Measurements from ENCODE around the gene C2orf49.

Gene C2orf49

DNA sequence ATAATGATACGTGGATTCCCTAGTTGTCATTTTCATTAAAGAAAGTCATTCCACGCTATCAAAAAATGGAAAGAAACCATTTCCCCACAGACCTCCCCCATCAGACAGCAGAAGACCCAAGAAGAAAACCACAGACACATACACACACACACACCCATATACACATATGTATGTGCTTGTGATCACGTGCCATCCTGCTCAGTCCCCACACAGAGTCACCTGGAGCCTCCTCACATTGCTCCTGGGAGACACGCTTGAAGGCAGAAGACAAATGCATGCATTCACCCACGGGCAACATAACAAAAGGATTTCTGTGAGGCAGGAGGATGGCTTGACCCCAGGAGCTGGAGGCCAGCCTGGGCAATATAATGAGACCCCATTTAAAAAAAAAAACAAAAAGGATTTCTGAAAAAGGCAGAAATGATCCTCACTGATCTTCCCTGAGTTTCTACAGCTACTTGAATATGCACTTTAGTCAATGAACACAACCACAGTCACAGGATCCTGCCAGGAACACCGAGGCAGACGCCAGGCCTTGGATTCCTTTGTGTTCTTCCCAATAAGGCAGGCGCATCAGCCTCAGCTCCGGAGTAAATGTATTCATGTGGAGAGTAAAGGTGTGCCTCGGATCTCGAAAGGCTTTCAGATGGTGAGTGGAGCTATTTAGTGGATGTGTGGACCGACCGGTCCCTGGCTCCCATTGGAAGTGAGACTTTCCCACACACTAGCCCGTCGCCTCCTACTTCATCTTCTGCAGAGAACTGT is 28.8 kb upstream of the C2orf49 start:
- no peak overlapping the region for H3K9ac ChIP-seq (ENCODE audit: low read length)
- H3K27me3 ChIP-seq (replicated peaks; ENCODE audit: insufficient read depth, low read length), result no peaks in the 10 kb centered on the region
- H3K79me2 ChIP-seq (ENCODE audit: low read length), result peaks cover 90% of the 10 kb centered on the region
- H3K9me2 ChIP-seq (replicated peaks; ENCODE audit: insufficient read depth, low read length), result no peaks in the 10 kb centered on the region
- H3K36me3 ChIP-seq (replicated peaks; ENCODE audit: insufficient read depth, low read length), result 0 out of 2 replicates have a peak, but pooled peaks cover 2% of the 10 kb centered on the region
- H3F3A ChIP-seq (ENCODE audit: insufficient read depth, low read length), result no peaks in the 10 kb centered on the region
- no peaks in the 10 kb centered on the region for H3K4me1 ChIP-seq (ENCODE audit: low read length)
- no peak overlapping the region for H3K27ac ChIP-seq (ENCODE audit: low read length)
- H2AFZ ChIP-seq (ENCODE audit: low read length), result no peak overlapping the region
- H3K9me3 ChIP-seq (replicated peaks; ENCODE audit: insufficient read depth, low read length), result no peaks in the 10 kb centered on the region
- DNase-seq, result no peak
- no peak overlapping the region for H3K4me3 ChIP-seq (ENCODE audit: low read length)
- H4K20me1 ChIP-seq (ENCODE audit: insufficient read depth, low read length), result no peaks in the 10 kb centered on the region
- TF ChIP-seq EZH2 (optimal IDR thresholded peaks at IDR 0.05; ENCODE audit: low read depth, low read length) (no peak), EZH2phosphoT487 (IDR thresholded peaks at IDR 0.05; ENCODE audit: low read length) (no peak)
- TF ChIP-seq, protein P1, sequence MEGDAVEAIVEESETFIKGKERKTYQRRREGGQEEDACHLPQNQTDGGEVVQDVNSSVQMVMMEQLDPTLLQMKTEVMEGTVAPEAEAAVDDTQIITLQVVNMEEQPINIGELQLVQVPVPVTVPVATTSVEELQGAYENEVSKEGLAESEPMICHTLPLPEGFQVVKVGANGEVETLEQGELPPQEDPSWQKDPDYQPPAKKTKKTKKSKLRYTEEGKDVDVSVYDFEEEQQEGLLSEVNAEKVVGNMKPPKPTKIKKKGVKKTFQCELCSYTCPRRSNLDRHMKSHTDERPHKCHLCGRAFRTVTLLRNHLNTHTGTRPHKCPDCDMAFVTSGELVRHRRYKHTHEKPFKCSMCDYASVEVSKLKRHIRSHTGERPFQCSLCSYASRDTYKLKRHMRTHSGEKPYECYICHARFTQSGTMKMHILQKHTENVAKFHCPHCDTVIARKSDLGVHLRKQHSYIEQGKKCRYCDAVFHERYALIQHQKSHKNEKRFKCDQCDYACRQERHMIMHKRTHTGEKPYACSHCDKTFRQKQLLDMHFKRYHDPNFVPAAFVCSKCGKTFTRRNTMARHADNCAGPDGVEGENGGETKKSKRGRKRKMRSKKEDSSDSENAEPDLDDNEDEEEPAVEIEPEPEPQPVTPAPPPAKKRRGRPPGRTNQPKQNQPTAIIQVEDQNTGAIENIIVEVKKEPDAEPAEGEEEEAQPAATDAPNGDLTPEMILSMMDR (IDR thresholded peaks at IDR 0.05; ENCODE audit: low read length), result no peak
- H3K4me2 ChIP-seq (ENCODE audit: low read depth, low read length), result no peak overlapping the region

DNA sequence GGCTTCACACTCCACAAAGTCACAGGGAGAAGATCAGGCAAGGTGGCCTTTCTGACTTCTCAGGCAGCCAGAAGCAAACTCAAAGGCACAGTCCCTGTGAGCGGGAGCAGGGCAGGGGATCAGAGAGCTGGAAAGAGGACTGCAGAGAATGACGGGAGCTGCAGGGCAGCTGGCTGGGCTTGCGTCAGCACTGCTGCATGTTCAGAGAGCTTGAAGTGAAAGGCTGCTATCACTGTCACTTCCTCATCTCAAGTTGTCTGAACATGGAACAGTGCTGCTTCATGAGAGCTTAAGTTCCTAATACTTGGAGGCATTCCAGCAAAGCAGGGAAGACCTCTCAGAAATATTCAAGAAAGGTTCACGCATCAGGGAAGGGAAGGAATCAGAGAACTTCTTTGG is 28.2 kb upstream of the C2orf49 start:
- H3K9me3 ChIP-seq (replicated peaks; ENCODE audit: insufficient read depth, low read length), result no peaks in the 10 kb centered on the region
- H4K20me1 ChIP-seq (ENCODE audit: insufficient read depth, low read length), result no peaks in the 10 kb centered on the region
- H3F3A ChIP-seq (ENCODE audit: insufficient read depth, low read length), result no peaks in the 10 kb centered on the region
- H3K9ac ChIP-seq (ENCODE audit: low read length), result no peak overlapping the region
- no peaks in the 10 kb centered on the region for H3K9me2 ChIP-seq (replicated peaks; ENCODE audit: insufficient read depth, low read length)
- no peak for DNase-seq
- no peak overlapping the region for H3K27ac ChIP-seq (ENCODE audit: low read length)
- no peaks in the 10 kb centered on the region for H3K27me3 ChIP-seq (replicated peaks; ENCODE audit: insufficient read depth, low read length)
- no peak overlapping the region for H3K4me3 ChIP-seq (ENCODE audit: low read length)
- 0 out of 2 replicates have a peak, but pooled peaks cover 2% of the 10 kb centered on the region for H3K36me3 ChIP-seq (replicated peaks; ENCODE audit: insufficient read depth, low read length)
- no peak overlapping the region for H3K4me2 ChIP-seq (ENCODE audit: low read depth, low read length)
- no peak for TF ChIP-seq EZH2phosphoT487 (IDR thresholded peaks at IDR 0.05; ENCODE audit: low read length)
- TF ChIP-seq, protein P1 (IDR thresholded peaks at IDR 0.05; ENCODE audit: low read length), result no peak
- no peak for TF ChIP-seq EZH2 (optimal IDR thresholded peaks at IDR 0.05; ENCODE audit: low read depth, low read length)
- peaks cover 89% of the 10 kb centered on the region for H3K79me2 ChIP-seq (ENCODE audit: low read length)
- H2AFZ ChIP-seq (ENCODE audit: low read length), result no peak overlapping the region
- H3K4me1 ChIP-seq (ENCODE audit: low read length), result no peaks in the 10 kb centered on the region

DNA sequence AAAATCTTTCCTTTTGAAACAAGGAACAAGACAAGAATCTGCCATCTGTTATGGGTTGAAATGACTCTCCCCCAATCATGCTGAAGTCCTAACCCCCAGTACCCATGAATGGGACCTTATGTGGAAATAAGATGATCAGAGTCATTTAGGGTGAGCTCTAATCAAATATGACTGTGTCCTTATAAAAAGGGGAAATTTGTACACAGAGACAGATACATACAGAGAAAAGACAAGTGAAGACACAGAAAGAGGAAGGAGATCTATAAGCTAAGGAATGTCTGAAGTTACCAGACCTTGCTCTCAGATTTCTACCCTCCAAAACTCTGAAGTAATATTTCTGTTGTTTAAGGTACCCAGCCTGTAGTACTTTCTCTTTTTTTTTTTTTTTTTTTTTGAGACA is 23.5 kb upstream of the C2orf49 start:
- peaks cover 93% of the 10 kb centered on the region for H3K79me2 ChIP-seq (ENCODE audit: low read length)
- H2AFZ ChIP-seq (ENCODE audit: low read length), result no peak overlapping the region
- H3K27ac ChIP-seq (ENCODE audit: low read length), result no peak overlapping the region
- no peaks in the 10 kb centered on the region for H3K9me3 ChIP-seq (replicated peaks; ENCODE audit: insufficient read depth, low read length)
- H3K4me1 ChIP-seq (ENCODE audit: low read length), result no peaks in the 10 kb centered on the region
- no peak overlapping the region for H3K9ac ChIP-seq (ENCODE audit: low read length)
- no peak overlapping the region for H3K4me3 ChIP-seq (ENCODE audit: low read length)
- H3F3A ChIP-seq (ENCODE audit: insufficient read depth, low read length), result no peaks in the 10 kb centered on the region
- no peaks in the 10 kb centered on the region; the same call in 1 of the 2 replicates for H4K20me1 ChIP-seq (ENCODE audit: insufficient read depth, low read length)
- no peaks in the 10 kb centered on the region for H3K9me2 ChIP-seq (replicated peaks; ENCODE audit: insufficient read depth, low read length)
- H3K36me3 ChIP-seq (replicated peaks; ENCODE audit: insufficient read depth, low read length), result no peaks in the 10 kb centered on the region
- DNase-seq, result no peak
- no peak for TF ChIP-seq EZH2phosphoT487 (IDR thresholded peaks at IDR 0.05; ENCODE audit: low read length)
- TF ChIP-seq, protein P1 (IDR thresholded peaks at IDR 0.05; ENCODE audit: low read length), result no peak
- no peak for TF ChIP-seq EZH2 (optimal IDR thresholded peaks at IDR 0.05; ENCODE audit: low read depth, low read length)
- no peak overlapping the region for H3K4me2 ChIP-seq (ENCODE audit: low read depth, low read length)
- H3K27me3 ChIP-seq (replicated peaks; ENCODE audit: insufficient read depth, low read length), result no peaks in the 10 kb centered on the region

All from MM.1S (cell line).